Sigmoid colon (tissue), 3 donors: ENCODE results near the gene CCSER1.

ENCODE experiments used
- POLR2A ChIP-seq, 2 donors: fragments of 450-650 bp; IDR thresholded peaks; one replicate each; pipeline ENCODE4 v1.6.1; 2016; ENCODE audit warnings: antibody characterized with exemption in 2 of 2, mild to moderate bottlenecking in 2 of 2, moderate library complexity in 2 of 2
- TF ChIP-seq, protein P1 (sequence below), 4 experiments: fragments of 450-650 bp in 3 of 4; fragments of 200-600 bp in 1 of 4; IDR thresholded peaks; one replicate each; pipeline ENCODE4 v1.5.1; 2016 to 2019; ENCODE audit warnings: antibody characterized with exemption in 4 of 4, mild to moderate bottlenecking in 3 of 4, moderate library complexity in 2 of 4

DNA sequence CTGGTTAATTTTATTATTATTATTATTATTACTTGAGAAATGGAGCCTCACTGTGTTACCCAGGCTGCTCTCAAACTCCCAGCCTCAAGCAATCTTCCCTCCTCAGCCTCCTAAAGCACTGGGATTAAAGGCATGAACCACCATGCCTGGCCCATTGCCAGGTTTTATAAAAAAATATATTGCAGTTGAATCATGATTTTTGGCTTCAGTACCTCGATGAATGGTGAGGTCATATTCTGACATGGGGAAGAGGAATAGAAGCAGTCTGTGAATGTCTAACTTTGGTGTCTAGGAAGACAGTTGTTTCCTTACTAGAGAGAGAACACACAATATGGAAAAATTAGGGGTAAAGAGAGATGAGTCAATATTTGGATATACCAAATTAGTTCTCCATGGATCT lies 32.0 kb downstream of the CCSER1 start:
- TF ChIP-seq POLR2A (IDR thresholded peaks at IDR 0.05) = no peak
- TF ChIP-seq, protein P1, sequence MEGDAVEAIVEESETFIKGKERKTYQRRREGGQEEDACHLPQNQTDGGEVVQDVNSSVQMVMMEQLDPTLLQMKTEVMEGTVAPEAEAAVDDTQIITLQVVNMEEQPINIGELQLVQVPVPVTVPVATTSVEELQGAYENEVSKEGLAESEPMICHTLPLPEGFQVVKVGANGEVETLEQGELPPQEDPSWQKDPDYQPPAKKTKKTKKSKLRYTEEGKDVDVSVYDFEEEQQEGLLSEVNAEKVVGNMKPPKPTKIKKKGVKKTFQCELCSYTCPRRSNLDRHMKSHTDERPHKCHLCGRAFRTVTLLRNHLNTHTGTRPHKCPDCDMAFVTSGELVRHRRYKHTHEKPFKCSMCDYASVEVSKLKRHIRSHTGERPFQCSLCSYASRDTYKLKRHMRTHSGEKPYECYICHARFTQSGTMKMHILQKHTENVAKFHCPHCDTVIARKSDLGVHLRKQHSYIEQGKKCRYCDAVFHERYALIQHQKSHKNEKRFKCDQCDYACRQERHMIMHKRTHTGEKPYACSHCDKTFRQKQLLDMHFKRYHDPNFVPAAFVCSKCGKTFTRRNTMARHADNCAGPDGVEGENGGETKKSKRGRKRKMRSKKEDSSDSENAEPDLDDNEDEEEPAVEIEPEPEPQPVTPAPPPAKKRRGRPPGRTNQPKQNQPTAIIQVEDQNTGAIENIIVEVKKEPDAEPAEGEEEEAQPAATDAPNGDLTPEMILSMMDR (IDR thresholded peaks at IDR 0.05) = no peak
